ENCODE measurements around the gene TMEM147. TPM values are rescaled to one million over a fixed set of nuclear protein-coding genes. Genes with fewer than 3 reads are reported as not detected.
A peak's percentile ranks its signal among the peaks of the same experiment; 100 is the strongest.

The TMEM147 gene
- total and polyA plus RNA-seq, 2 donors (not counting 3 experiments of a cell fraction or from before 2014, with no cell fraction given) = 75.8 to 214 TPM

- CTCF ChIA-PET = interaction anchor here (0.6 to 4.0 kb wide), 25 partner anchors 9 to 422 kb away, joined by 3 to 28 read pairs (median 4); partner anchors contain the start of genes HAUS5 and SBSN
- no peak overlapping the region for H3K9ac ChIP-seq (replicated peaks; ENCODE audit: extremely low read depth, insufficient read depth, low read length)
- TF ChIP-seq MAX (IDR thresholded peaks at IDR 0.05; ENCODE audit: insufficient read depth, insufficient read length) (no peak), GATA2 (IDR thresholded peaks at IDR 0.05; ENCODE audit: insufficient read depth, insufficient read length, low read depth, low read length) (no peak), EZH2 (IDR thresholded peaks at IDR 0.05; ENCODE audit: borderline replicate concordance, low read depth, low read length, severe bottlenecking) (peak; percentile 96), CTCF (IDR thresholded peaks at IDR 0.05; ENCODE audit: extremely low read depth in 1 of 2, insufficient read depth in 1 of 2, low read depth in 1 of 2, low read length in 2 of 2) (peak; percentile 88 to 94)
- dilution Hi-C loops (cut with MboI; ENCODE audit: extremely low pct_ligation_motif_present, low sequenced_read_pairs) = no loop called here
- H3K4me3 ChIP-seq (replicated peaks in 1 of 3; ENCODE audit: insufficient read depth in 1 of 3, low read depth in 1 of 3, low read length in 3 of 3) = no peak overlapping the region
- no peak overlapping the region for H3K4me2 ChIP-seq (ENCODE audit: insufficient read depth, low read length)
- no peaks in the 10 kb centered on the region for H3K79me2 ChIP-seq (ENCODE audit: control insufficient read depth, insufficient read depth, low read length)
- H3K9me1 ChIP-seq (replicated peaks; ENCODE audit: control insufficient read depth, extremely low read depth, insufficient read depth, low read length) = no peaks in the 10 kb centered on the region
- BruUV-seq (replicated peaks) = no TSS peak
- intact Hi-C loops (cut with micrococcal nuclease) = loop anchor here (1.0 kb wide), 3 partner anchors 82 to 421 kb away; no protein-coding TSS in a partner anchor
- DNase-seq (ENCODE audit: low read depth, low spot score) (peak; percentile 30), FAIRE-seq (peak; percentile 66)
- no peaks in the 10 kb centered on the region for H3K36me3 ChIP-seq (ENCODE audit: control insufficient read depth in 2 of 2, extremely low read depth in 1 of 2, insufficient read depth in 2 of 2, low read length in 2 of 2)
- H3K4me1 ChIP-seq (ENCODE audit: control insufficient read depth, extremely low read depth, insufficient read depth, low read length) = no peaks in the 10 kb centered on the region
- no peak overlapping the region for H3K27ac ChIP-seq (ENCODE audit: insufficient read depth, low read depth, low read length)
- no peaks in the 10 kb centered on the region for H4K20me1 ChIP-seq (replicated peaks; ENCODE audit: control insufficient read depth, extremely low read depth, insufficient read depth, low read length)
- POLR2A ChIA-PET = interaction anchor here (0.5 to 0.6 kb wide), 2 partner anchors 194 to 365 kb away, joined by 3 read pairs; partner anchors contain the start of gene ZBTB32
- no peak overlapping the region for H2AFZ ChIP-seq (ENCODE audit: low read depth, low read length)
- peaks cover 33 to 40% of the 10 kb centered on the region in 2 experiments for H3K27me3 ChIP-seq (ENCODE audit: control insufficient read depth in 2 of 2, insufficient read depth in 2 of 2, low read length in 2 of 2)
- no peaks in the 10 kb centered on the region for H3K9me3 ChIP-seq (replicated peaks; ENCODE audit: control insufficient read depth, insufficient read depth, low read length)
Measured at GRCh38 chr19:35509861-35510625, 35.4 kb upstream of the TMEM147 start.
